Stimulated activated CD8-positive, alpha-beta memory T cell treated with anti-CD3 and anti-CD28 coated beads, Interleukin-15, amount 100 ng/mL, for 4 hours (primary cell): Measurements from ENCODE around the gene CNGB1.
"Not testable (repeated sequence)": the region's sequence is repeated elsewhere in the genome, so short reads cannot be mapped to it uniquely, and the experiment has no call there.

Source experiments
- DNase-seq, 2 donors: peaks; one replicate each; pipeline ENCODE4 v3.0.0-alpha.2; 2020; ENCODE audit warnings: low read depth in 2 of 2

The CNGB1 gene

DNA sequence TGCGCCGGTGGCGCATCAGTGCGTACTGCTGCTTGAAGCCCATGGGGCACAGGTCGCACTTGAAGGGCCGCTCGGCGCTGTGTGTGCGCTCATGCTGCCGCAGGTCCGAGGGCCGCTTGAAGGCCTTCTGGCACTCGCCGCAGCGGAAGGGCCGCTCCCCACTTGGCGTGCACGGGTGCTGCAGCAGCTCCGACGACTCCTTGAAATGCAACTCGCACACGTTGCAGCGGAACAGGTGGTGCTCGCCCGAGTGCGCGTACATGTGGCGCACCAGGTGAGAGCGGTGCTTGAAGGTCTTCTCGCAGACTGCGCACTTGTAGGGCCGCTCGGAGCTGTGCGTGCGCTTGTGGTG is 26.2 kb upstream of the CNGB1 start:
- DNase-seq: no peak

- DNase-seq: no peak
Measured at GRCh38 chr16:57996406-57997175, 25.7 kb upstream of the CNGB1 start.

GRCh38 chr16:57995721-57996405 is 24.9 kb upstream of the CNGB1 start:
- DNase-seq: no peak

DNA sequence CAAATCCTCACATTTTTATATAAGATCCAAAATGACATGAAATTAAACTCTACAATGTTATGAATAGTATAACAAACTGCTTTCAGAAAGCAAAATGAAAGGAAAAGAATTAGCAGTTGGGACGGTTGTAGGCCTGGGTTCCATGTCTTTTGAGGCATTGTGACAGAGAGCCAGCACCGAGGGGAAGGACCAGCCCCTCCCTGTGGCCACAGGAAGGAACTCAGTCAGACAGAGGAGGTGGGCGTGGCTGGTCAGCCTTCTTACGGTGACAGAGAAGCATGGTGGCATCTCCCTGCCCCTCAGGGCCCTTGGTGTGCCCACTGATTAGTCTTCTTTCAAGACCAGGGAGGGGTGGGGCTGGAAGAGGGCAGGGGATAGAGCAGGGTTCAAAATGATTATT is 23.9 kb upstream of the CNGB1 start:
- no peak for DNase-seq

DNA sequence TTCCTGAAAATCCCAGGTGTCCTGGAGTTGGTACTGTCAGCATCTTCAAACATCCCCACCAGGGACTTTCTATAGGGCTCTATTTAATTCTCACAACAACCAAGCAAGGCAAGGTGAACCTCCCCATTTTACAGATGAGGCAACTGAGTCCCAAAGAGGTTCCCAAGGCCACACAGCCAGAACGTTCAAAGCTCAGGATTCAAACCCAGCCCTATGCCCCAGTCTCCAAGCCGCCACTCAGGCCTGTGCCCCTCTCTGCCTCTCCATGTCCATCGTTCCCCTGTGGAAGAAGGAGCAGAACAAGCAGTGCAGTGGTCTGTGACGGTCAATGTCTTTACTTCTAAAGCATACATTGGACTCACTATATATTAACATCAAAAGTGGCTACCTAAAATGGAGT is 23.4 kb upstream of the CNGB1 start:
- no peak for DNase-seq

- DNase-seq: no peak
Measured at GRCh38 chr16:57993897-57994296, 23.0 kb upstream of the CNGB1 start.

GRCh38 chr16:57993438-57993837 is 22.5 kb upstream of the CNGB1 start:
- no peak for DNase-seq

DNA sequence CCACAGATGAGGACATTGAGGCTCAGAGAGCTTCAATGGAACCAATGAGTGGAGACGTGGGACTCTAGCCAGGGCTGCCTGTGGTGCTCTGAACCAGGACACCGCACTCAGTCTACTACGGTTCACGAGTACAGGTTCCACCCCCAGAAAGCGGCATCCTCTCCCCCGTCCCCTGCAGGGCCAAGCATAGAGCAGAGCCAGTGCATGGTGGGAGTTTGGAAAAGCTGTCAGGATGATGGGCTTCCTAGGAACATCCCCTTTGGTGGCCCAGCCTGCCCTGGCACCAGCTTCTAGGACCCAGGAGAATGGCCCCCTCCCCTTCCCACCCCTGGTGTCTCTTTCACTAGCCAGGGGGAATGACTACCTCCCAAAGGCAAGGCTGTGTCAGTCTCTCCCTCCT is 21.2 kb upstream of the CNGB1 start:
- DNase-seq: no peak

- no peak for DNase-seq
Measured at GRCh38 chr16:57991551-57992059, 20.7 kb upstream of the CNGB1 start.

- DNase-seq: no peak
Measured at GRCh38 chr16:57988929-57989328, 18.0 kb upstream of the CNGB1 start.

DNA sequence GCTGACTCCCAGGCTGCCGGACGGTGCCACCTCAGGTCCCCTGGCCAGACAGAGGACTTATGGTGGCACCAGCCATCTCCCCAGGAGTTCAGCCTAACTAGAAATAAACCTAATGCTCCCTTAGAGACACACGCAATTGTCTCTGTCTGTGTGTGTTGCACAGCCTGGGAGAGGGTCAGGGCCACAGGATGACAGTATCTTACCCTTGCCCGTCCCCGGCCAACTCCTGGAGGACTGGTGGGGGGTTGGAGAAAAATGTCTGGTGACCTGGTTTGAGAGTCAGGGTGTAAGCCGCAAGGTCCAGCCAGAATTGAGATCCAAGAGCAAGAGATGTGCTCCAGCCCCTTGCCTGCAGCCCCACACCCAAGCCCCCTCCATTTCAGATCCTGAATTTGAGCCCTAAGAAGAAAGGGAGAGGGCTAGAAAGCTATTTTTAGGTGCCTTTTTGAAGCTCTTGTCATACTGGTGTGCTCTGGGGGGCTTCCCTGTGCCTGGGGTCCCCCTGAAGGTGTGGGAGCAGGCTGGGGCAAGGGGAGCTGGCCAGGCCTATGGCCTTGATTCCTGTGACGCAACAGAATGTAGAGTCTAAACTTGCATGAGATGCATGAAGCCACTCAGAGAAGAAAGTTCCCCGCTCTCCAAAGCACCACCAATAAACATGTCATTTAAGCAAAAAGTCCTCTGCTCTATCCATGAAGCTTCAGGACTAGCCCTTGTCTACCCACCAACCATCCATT is 16.7 kb upstream of the CNGB1 start:
- DNase-seq: no peak

GRCh38 chr16:57986196-57986595 is 15.3 kb upstream of the CNGB1 start:
- no peak for DNase-seq

DNA sequence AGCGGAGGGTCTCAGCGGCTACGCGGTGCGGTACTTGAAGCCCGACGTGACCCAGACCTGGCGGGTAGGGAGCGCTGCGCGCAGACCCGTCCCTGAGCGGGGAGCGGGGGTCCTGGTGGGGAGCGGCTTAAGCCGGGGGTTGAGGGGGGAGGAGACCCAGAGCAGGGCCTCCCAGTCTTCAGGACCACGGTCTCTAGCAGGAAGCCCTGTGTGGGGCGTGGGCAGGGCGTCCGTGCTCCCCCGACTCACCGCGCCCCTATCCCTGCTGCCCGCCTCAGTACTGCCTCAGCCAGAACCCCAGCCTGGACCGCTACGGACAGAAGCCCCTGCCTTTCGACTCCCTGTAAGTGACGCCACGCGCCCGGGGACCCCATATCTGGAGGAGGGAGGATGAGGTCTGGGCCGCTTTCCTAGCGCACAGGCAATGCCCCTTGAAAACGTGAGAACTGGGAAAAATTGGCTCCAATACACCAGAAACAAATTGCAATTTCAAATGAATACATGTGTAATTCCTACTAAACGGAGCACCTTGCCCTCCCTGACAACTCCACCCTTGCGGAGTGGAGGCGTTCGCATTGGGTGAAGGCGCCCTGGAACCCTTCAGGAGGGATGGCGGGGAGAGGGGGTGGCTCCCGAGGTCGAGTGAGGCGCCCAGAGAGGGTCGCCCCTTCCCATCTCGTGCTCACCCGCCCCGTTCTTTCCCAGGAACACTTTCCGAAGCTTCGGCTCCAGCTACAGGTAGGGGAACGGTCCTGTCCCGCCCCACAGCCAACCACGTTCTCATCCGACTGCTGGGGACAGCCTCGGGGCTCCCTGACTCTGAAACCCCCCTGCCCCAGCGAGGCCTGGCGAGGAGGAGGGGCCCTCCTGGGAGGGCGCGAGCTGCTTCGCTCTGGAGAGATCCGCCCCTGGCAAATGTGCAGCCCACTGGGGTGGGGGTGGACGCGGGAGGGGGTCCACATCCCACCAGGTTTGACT is 14.6 kb upstream of the CNGB1 start:
- no peak for DNase-seq

DNA sequence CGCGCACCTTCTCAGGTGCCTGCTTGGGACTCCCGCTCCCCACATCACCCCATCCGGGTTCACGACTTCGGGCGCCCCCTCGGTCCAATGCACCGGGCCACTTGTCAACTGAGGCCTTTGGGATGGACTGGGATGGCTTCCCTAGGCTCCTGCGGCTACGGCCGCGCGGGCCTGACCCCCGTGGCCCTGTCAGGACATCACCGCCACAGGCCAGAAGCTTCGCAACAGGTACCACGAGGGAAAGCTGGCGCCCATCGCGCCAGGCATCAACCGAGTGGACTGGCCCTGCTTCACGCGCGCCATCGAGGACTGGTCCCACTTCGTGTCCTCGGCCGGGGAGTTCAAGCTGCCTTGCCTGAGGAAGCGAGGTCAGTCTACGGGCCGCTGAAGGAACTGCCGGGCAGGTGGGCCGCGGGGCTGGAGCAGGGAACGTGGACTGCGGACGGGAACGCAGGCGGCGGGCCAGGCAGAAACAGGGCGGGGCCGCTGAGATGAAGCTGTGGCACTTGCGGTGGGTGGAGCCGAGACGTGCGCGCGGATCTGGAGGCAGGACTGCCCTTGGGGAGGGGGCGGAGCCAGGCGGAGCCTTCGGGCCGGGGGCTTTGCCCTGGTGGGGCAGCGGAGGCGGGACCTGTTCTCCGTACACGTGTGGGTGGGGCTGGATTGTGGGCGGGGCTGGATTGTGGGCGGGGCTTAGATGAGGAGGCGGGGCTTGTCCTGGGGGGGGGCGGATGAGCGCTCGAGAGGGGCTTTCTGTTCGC is 13.7 kb upstream of the CNGB1 start:
- DNase-seq: peak; percentile 80 to 86

- DNase-seq: no peak
Measured at GRCh38 chr16:57982385-57982784, 11.5 kb upstream of the CNGB1 start.

DNA sequence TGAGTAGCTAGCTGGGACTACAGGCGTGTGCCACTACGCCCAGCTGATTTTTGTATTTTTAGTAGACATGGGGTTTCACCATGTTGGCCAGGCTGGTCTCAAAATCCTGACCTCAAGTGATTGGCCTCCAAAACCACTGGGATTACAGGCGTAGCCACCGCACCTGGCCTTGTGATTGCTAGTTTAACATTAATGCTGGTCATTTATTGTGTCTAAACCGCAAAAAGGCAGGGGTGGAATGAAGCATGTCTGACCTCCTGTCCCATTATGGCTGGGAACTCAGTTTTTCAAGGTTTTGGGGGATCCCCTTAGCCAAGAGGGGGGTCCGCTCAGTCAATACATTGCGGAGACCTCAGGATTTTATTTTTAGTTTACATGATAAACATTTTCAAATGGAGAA is 10.7 kb upstream of the CNGB1 start:
- no peak for DNase-seq

GRCh38 chr16:57979006-57979585 is 8.2 kb upstream of the CNGB1 start:
- DNase-seq: no peak

GRCh38 chr16:57978070-57978465 is 7.1 kb upstream of the CNGB1 start:
- DNase-seq: not testable (repeated sequence)

DNA sequence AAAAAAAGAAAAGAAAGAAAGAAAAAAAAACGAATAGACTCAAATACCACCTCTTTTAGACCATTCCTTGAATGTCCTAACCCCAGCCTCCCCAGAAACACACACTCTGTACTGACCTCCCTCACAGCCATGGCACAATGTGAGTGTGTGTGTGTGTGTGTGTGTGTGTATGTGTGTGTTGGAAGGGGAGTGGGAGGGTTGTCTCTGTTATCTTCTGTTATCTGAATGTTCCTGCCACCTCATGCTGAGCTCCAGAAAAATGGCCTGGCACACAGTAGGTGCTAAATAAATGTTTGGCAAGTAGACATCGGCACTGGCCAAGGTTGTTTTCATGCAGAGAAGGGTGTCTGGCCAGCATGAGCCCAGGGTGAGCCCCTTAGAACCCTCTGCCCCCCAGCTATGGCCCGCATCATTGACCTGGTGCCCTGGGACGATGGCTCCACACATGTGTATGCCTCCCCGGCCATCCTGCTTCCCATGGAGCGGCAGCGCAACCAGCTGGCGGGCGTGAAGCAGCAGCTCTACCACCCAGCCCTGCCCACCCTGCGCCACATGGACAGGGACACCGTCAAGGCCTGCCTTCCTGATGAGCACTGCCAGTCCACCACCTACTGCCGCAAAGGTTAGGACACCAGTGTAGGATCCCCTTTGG is 6.6 kb upstream of the CNGB1 start:
- no peak for DNase-seq

DNA sequence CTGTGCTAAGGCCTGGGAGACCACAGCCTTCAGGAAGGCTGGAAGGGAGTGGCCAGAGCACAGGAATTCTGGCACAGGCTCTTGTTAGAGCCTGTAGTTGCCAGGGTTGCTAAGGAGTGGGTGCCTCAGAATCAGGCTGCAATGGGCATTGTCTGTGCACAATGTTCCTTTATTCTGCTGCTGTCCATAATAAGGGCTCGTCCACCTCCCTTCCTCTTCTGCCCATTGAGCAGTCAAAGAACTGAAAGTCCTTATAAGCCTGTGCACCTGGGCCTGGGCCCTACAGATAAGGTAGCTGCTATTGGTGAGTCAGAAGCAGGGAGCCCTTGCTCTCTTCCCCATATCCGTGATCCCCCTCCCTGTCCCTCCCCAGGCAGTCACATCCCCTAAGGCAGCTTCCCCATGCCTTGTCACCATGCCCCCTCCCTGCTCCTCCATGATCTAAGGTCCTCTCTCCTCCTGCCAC is 5.4 kb upstream of the CNGB1 start:
- DNase-seq: no peak
